OCI-LY7 (cell line): ENCODE results near the gene SPDYE6. TPM values are rescaled to one million over a fixed set of nuclear protein-coding genes. Genes with fewer than 3 reads are reported as not detected.

Experiments used
- BruUV-seq: library from RNA; stranded (reverse); fragments of 400-500 nt; replicated peaks from 2 replicates; lab custom pipeline; 2021; lab: Mats Ljungman, UMichigan
- CTCF ChIA-PET: fragments of 300-600 bp; sonication (Branson Sonifier 250); formaldehyde crosslinking; loops from one replicate; lab custom pipeline; 2022; ENCODE audit warnings: antibody characterized with exemption; ENCODE audit not compliant: unreplicated experiment; lab: Charles Lee
- POLR2A ChIA-PET: fragments of 300-600 bp; sonication (Branson Sonifier 250); formaldehyde crosslinking; loops from one replicate; lab custom pipeline; 2022; ENCODE audit warnings: antibody characterized with exemption; lab: Charles Lee
- DNase-seq: peaks from one replicate; pipeline ENCODE4 v3.0.0-alpha.2; 2015; ENCODE audit warnings: low spot score
- H2AFZ ChIP-seq: fragments of 200-600 bp; sonication (generic), shearing (Covaris generic); 2 replicates; pipeline ENCODE4 v1.6.1; 2014; ENCODE audit warnings: mild to moderate bottlenecking, antibody characterized with exemption, low read length, moderate library complexity
- H3K27ac ChIP-seq: fragments of 200-600 bp; sonication (generic); 2 replicates; pipeline ENCODE4 v1.5.1; 2014; ENCODE audit warnings: mixed run types, low read depth, mild to moderate bottlenecking, moderate library complexity, low read length, inconsistent platforms; ENCODE audit not compliant: poor library complexity, severe bottlenecking
- H3K36me3 ChIP-seq: fragments of 200-600 bp; sonication (generic); 2 replicates; pipeline ENCODE4 v1.6.1; 2014; ENCODE audit warnings: mild to moderate bottlenecking, antibody characterized with exemption, low read length, moderate library complexity, mixed read lengths; ENCODE audit not compliant: insufficient read depth
- H3K4me1 ChIP-seq: fragments of 200-600 bp; sonication (generic); 2 replicates; pipeline ENCODE4 v1.5.1; 2014; ENCODE audit warnings: mild to moderate bottlenecking, low read length; ENCODE audit not compliant: insufficient read depth, poor library complexity, severe bottlenecking
- H3K4me2 ChIP-seq: fragments of 200-600 bp; sonication (generic); 2 replicates; pipeline ENCODE4 v1.6.1; 2014; ENCODE audit warnings: mild to moderate bottlenecking, low read length
- H3K4me3 ChIP-seq: fragments of 200-600 bp; sonication (generic); 2 replicates; pipeline ENCODE4 v1.5.1; 2014; ENCODE audit warnings: mild to moderate bottlenecking, low read depth, low read length; ENCODE audit not compliant: poor library complexity, severe bottlenecking
- H3K79me2 ChIP-seq: fragments of 200-600 bp; sonication (generic); 2 replicates; pipeline ENCODE4 v1.6.1; 2016; ENCODE audit warnings: low read depth, mild to moderate bottlenecking, low read length, moderate library complexity, mixed read lengths; ENCODE audit not compliant: insufficient read depth
- H3K9me2 ChIP-seq: fragments of 200-600 bp; sonication (generic); 2 replicates; pipeline ENCODE4 v1.6.1; 2016; ENCODE audit warnings: mild to moderate bottlenecking, low read length, mixed read lengths; ENCODE audit not compliant: insufficient read depth
- H3K9me3 ChIP-seq: fragments of 200-600 bp; sonication (generic); 2 replicates; pipeline ENCODE4 v1.6.1; 2014; ENCODE audit warnings: mild to moderate bottlenecking, mixed run types, low read length, mixed read lengths
- H4K20me1 ChIP-seq: fragments of 200-600 bp; sonication (generic); 2 replicates; pipeline ENCODE4 v1.6.1; 2014; ENCODE audit warnings: mild to moderate bottlenecking, antibody characterized with exemption, low read length, moderate library complexity, mixed read lengths; ENCODE audit not compliant: insufficient read depth
- CTCF ChIP-seq: fragments of 200-600 bp; sonication (generic); conservative IDR thresholded peaks from 2 replicates; pipeline ENCODE4 v1.5.1; 2014; ENCODE audit warnings: mild to moderate bottlenecking, antibody characterized with exemption, low read length, moderate library complexity, mixed read lengths
- EZH2phosphoT487 ChIP-seq: fragments of 200-600 bp; sonication (generic); IDR thresholded peaks from 2 replicates; pipeline ENCODE4 v1.6.1; 2018; ENCODE audit warnings: low read depth, borderline replicate concordance, mild to moderate bottlenecking, mixed run types, antibody characterized with exemption, low read length, moderate library complexity, mixed read lengths
- intact Hi-C: fragments of 100-400 bp; cut with micrococcal nuclease; formaldehyde crosslinking; loops from one replicate; pipeline ENCODE4 v1.10.0; 2022; ENCODE audit not compliant: unreplicated experiment
- total RNA-seq, 2 experiments: library from RNA; depleted of rRNA in 1 of 2; stranded (reverse); fragments of >200 nt in 1 of 2; shearing (Covaris generic) in 1 of 2; gene quantifications; 2 replicates each; pipeline ENCODE4 v1.2.3, GENCODE V29; 2014 to 2022

Gene SPDYE6
- total RNA-seq, 2 experiments from 2014 or later = not detected

GRCh38 chr7:102403563-102403962 lies 47.3 kb upstream of the SPDYE6 start:
- H3K27ac ChIP-seq = peak overlapping the region; percentile 62
- POLR2A ChIA-PET = no interaction called here
- DNase-seq = no peak
- H3K4me2 ChIP-seq = peak overlapping the region; percentile 27; the same call in 1 of the 2 replicates
- H3K9me2 ChIP-seq = no peaks in the 10 kb centered on the region
- H2AFZ ChIP-seq = no peak overlapping the region
- intact Hi-C loops = no loop called here
- CTCF ChIA-PET = interaction anchor here (1.1 kb wide), 1 partner anchor 64 kb away, joined by 3 read pairs; no protein-coding TSS in a partner anchor
- no peaks in the 10 kb centered on the region for H4K20me1 ChIP-seq
- no peaks in the 10 kb centered on the region for H3K9me3 ChIP-seq
- H3K36me3 ChIP-seq = peaks cover 97% of the 10 kb centered on the region
- no peaks in the 10 kb centered on the region for H3K79me2 ChIP-seq
- no peak overlapping the region for H3K4me3 ChIP-seq
- H3K4me1 ChIP-seq = peaks cover 48% of the 10 kb centered on the region
- no TSS peak for BruUV-seq
- no peak for TF ChIP-seq EZH2phosphoT487
- TF ChIP-seq CTCF = no peak

GRCh38 chr7:102400360-102400759 lies 44.1 kb upstream of the SPDYE6 start:
- Histone ChIP-seq H3K4me3 (no peak overlapping the region), H3K27ac (no peak overlapping the region), H2AFZ (no peak overlapping the region), H3K79me2 (peaks cover 22% of the 10 kb centered on the region), H3K36me3 (peaks cover 84% of the 10 kb centered on the region), H4K20me1 (0 out of 2 replicates have a peak, but pooled peaks cover 5% of the 10 kb centered on the region), H3K4me2 (no peak overlapping the region), H3K9me3 (no peaks in the 10 kb centered on the region), H3K4me1 (peaks cover 46% of the 10 kb centered on the region), H3K9me2 (no peaks in the 10 kb centered on the region)
- BruUV-seq = no TSS peak
- intact Hi-C loops = no loop called here
- ChIA-PET POLR2A (no interaction called here), CTCF (no interaction called here)
- DNase-seq = no peak
- TF ChIP-seq CTCF (no peak), EZH2phosphoT487 (no peak)

GRCh38 chr7:102398543-102398942 lies 42.3 kb upstream of the SPDYE6 start:
- intact Hi-C loops = loop anchor here (10.0 kb wide), 1 partner anchor 854 kb away; no protein-coding TSS in a partner anchor

More at GRCh38 chr7:102398543-102398942, 42.3 kb upstream of the SPDYE6 start:
- Histone ChIP-seq H3K79me2 (peaks cover 22% of the 10 kb centered on the region), H3K4me1 (peaks cover 38% of the 10 kb centered on the region), H3K27ac (no peak overlapping the region), H3K4me2 (no peak overlapping the region), H3K9me3 (no peaks in the 10 kb centered on the region), H3K4me3 (no peak overlapping the region), H3K36me3 (peaks cover 83% of the 10 kb centered on the region), H2AFZ (no peak overlapping the region), H3K9me2 (no peaks in the 10 kb centered on the region), H4K20me1 (0 out of 2 replicates have a peak, but pooled peaks cover 5% of the 10 kb centered on the region)
- BruUV-seq = no TSS peak
- no peak for TF ChIP-seq CTCF
- TF ChIP-seq EZH2phosphoT487 = no peak
- no peak for DNase-seq
- CTCF ChIA-PET = no interaction called here
- POLR2A ChIA-PET = interaction anchor here (0.6 to 1.1 kb wide), 3 partner anchors 8 to 455 kb away, joined by 3 to 5 read pairs (median 4); no protein-coding TSS in a partner anchor
